Small intestine (tissue), 7 donors: Measurements from ENCODE around the gene PCYT2. TPM values are rescaled to one million over a fixed set of nuclear protein-coding genes. Genes with fewer than 3 reads are reported as not detected.

Experiments used
- DNase-seq, 2 donors: peaks; one replicate each; pipeline versions ENCODE4 v3.0.0 to v3.0.0-alpha.2; 2013
- FAIRE-seq: peaks from 2 replicates; lab custom pipeline; 2012; peaks lifted over from hg19 to GRCh38; lab: Jason Lieb, UNC
- H3K27ac ChIP-seq, 3 donors: one replicate each; pipeline ENCODE4 v1.5.1; 2013; ENCODE audit warnings: low read length in 2 of 3, mild to moderate bottlenecking in 2 of 3, control low read depth in 1 of 3, inconsistent platforms in 1 of 3, low read depth in 1 of 3, moderate library complexity in 1 of 3
- H3K27me3 ChIP-seq, 3 donors: one replicate each; pipeline ENCODE4 v1.6.1; 2013; ENCODE audit warnings: low read length in 3 of 3, inconsistent platforms in 1 of 3; ENCODE audit not compliant: control insufficient read depth in 3 of 3, insufficient read depth in 3 of 3
- H3K36me3 ChIP-seq, 3 donors: one replicate each; pipeline ENCODE4 v1.6.1; 2013; ENCODE audit warnings: low read length in 3 of 3, inconsistent platforms in 1 of 3, low read depth in 1 of 3, mild to moderate bottlenecking in 1 of 3, moderate library complexity in 1 of 3; ENCODE audit not compliant: control insufficient read depth in 3 of 3, insufficient read depth in 2 of 3
- H3K4me1 ChIP-seq, 3 donors: one replicate each; pipeline ENCODE4 v1.6.1; 2013; ENCODE audit warnings: low read length in 2 of 3, inconsistent platforms in 1 of 3, low read depth in 1 of 3, mild to moderate bottlenecking in 1 of 3, moderate library complexity in 1 of 3; ENCODE audit not compliant: control insufficient read depth in 3 of 3, insufficient read depth in 2 of 3
- H3K4me3 ChIP-seq, 3 donors: one replicate each; pipeline ENCODE4 v1.5.1; 2013; ENCODE audit warnings: low read length in 3 of 3, control low read depth in 1 of 3, inconsistent platforms in 1 of 3, low read depth in 1 of 3, mild to moderate bottlenecking in 1 of 3, moderate library complexity in 1 of 3
- H3K9me3 ChIP-seq, 2 donors: one replicate each; pipeline ENCODE4 v1.6.1; 2013; ENCODE audit warnings: low read depth in 1 of 2, low read length in 1 of 2; ENCODE audit not compliant: control insufficient read depth in 2 of 2, insufficient read depth in 1 of 2
- WGBS, 3 donors: extraction: QIAGEN DNeasy Blood & Tissue Kit; methylation state at CpG; one replicate each; pipeline ENCODE4 v1.1.7; 2013; 5-methylcytosine and 5-hydroxymethylcytosine counted together
- polyA plus RNA-seq, 4 donors: library from polyadenylated mRNA; stranded (reverse) in 3 of 4; unstranded in 1 of 4; fragments of 200-250 nt in 3 of 4; fragments of 120-200 nt in 1 of 4; gene quantifications; one replicate each; pipeline versions ENCODE4 v1.2.1 to v1.2.3, GENCODE V29; 2013
- donor health status: healthy with polysubstance abuse.
- donor health status: control.
- donor health status: control.
- donor health status: Bipolar disorder and iron deficiency.
- donor health status: healthy.

Gene PCYT2
- polyA plus RNA-seq, 4 donors = 32.6 to 303 (median 174) TPM

DNA sequence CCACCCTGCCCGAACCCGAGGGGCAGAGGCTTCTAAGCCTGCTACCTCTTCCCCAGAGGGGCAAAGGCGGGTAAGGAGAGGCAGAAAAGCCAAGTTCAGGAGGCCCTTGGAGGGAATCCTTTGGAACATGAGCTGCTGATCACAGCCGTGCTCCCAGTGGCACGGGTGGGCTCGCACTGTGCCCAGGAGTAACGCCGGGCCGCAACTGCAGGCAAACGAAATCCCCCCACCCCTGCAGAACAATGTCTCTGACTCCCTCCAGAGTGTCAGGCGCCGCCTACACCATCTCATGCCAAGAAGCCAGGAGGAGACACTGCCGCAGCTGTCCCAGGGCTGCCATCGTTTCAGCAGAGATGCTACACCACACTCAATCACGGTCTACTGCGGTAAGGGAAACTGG lies 59.8 kb downstream of the PCYT2 start:
- 93 to 96% (median 95%) methylated on average over 16 of the region's 16 CpGs for WGBS, 3 donors
- Histone ChIP-seq H3K36me3 (peaks cover 31 to 98% (median 42%) of the 10 kb centered on the region in 3 donors), H3K4me1 (no peaks in the 10 kb centered on the region), H3K27me3 (no peaks in the 10 kb centered on the region), H3K9me3 (no peaks in the 10 kb centered on the region), H3K4me3 (no peak overlapping the region), H3K27ac (no peak overlapping the region)
- no peak for DNase-seq
- FAIRE-seq = no peak

Other genes with a start within 250 kb of the PCYT2 start
- 10 to 100 TPM; 22.1 to 76.0 (median 65.2) TPM for gene OXLD1, start 244.8 kb downstream of the PCYT2 start, polyA plus RNA-seq
- 10 to 100 TPM; 18.1 to 89.2 (median 21.7) TPM for gene CCDC137, start 244.7 kb downstream of the PCYT2 start, polyA plus RNA-seq
- 10 to 100 TPM; 34.1 to 76.9 (median 51.4) TPM for gene ARL16, start 227.6 kb downstream of the PCYT2 start, polyA plus RNA-seq
- gene HGS, start 227.4 kb downstream of the PCYT2 start, polyA plus RNA-seq = 100 to 1,000 TPM in 2 of 4 donors, 10 to 100 TPM in 2; 78.8 to 284 (median 134) TPM
- gene MRPL12, start 208.0 kb downstream of the PCYT2 start, polyA plus RNA-seq = 100 to 1,000 TPM in 3 of 4 donors, 10 to 100 TPM in 1; 46.3 to 258 (median 170) TPM
- gene SLC25A10, start 199.1 kb downstream of the PCYT2 start, polyA plus RNA-seq = 10 to 100 TPM; 40.3 to 79.1 (median 57.3) TPM
- gene GCGR, start 107.2 kb downstream of the PCYT2 start, polyA plus RNA-seq = 1 to 10 TPM in 3 of 4 donors, under 1 TPM in 1; 0.27 to 2.2 (median 1.7) TPM
- 10 to 100 TPM; 19.5 to 87.6 (median 48.5) TPM for gene MCRIP1, start 78.1 kb downstream of the PCYT2 start, polyA plus RNA-seq
- 1 to 10 TPM in 1 of 4 donors, under 1 TPM in 2, not detected in 1; 0.12 to 2.5 (median 0.49) TPM for gene PPP1R27, start 76.3 kb downstream of the PCYT2 start, polyA plus RNA-seq
- gene P4HB, start 50.9 kb downstream of the PCYT2 start, polyA plus RNA-seq = 1,000 to 10,000 TPM in 3 of 4 donors, 100 to 1,000 TPM in 1; 792 to 1,191 (median 1,005) TPM
- gene ARHGDIA, start 40.1 kb downstream of the PCYT2 start, polyA plus RNA-seq = 100 to 1,000 TPM; 190 to 411 (median 341) TPM
- gene ALYREF, start 19.8 kb downstream of the PCYT2 start, polyA plus RNA-seq = 10 to 100 TPM; 22.8 to 86.7 (median 38.6) TPM
- gene ANAPC11, start 19.7 kb downstream of the PCYT2 start, polyA plus RNA-seq = 100 to 1,000 TPM in 3 of 4 donors, 10 to 100 TPM in 1; 75.8 to 240 (median 187) TPM
- 1 to 10 TPM in 1 of 4 donors, under 1 TPM in 3; 0.21 to 1.8 (median 0.59) TPM for gene NPB, start 9.2 kb downstream of the PCYT2 start, polyA plus RNA-seq
- 100 to 1,000 TPM in 1 of 4 donors, 10 to 100 TPM in 3; 25.9 to 129 (median 60.4) TPM for gene SIRT7, start 6.8 kb upstream of the PCYT2 start, polyA plus RNA-seq
- gene MAFG, start 16.3 kb upstream of the PCYT2 start, polyA plus RNA-seq = 10 to 100 TPM in 2 of 4 donors, 1 to 10 TPM in 2; 7.6 to 17.1 (median 12.8) TPM
- 10 to 100 TPM in 2 of 4 donors, 1 to 10 TPM in 2; 8.3 to 71.6 (median 14.4) TPM for gene PYCR1, start 25.9 kb upstream of the PCYT2 start, polyA plus RNA-seq
- under 1 TPM in 2 of 4 donors, not detected in 2; 0.03 to 0.06 TPM for gene MYADML2, start 35.8 kb upstream of the PCYT2 start, polyA plus RNA-seq
- 1 to 10 TPM in 2 of 4 donors, not detected in 2; 1.0 to 1.1 TPM for gene NOTUM, start 49.8 kb upstream of the PCYT2 start, polyA plus RNA-seq
- 10 to 100 TPM; 23.5 to 96.7 (median 47.5) TPM for gene ASPSCR1, start 66.2 kb upstream of the PCYT2 start, polyA plus RNA-seq
- 100 to 1,000 TPM in 3 of 4 donors, 10 to 100 TPM in 1; 43.4 to 241 (median 122) TPM for gene CENPX, start 111.5 kb upstream of the PCYT2 start, polyA plus RNA-seq
- 10 to 100 TPM; 10.8 to 26.7 (median 16.4) TPM for gene LRRC45, start 111.9 kb upstream of the PCYT2 start, polyA plus RNA-seq
- 10 to 100 TPM in 1 of 4 donors, 1 to 10 TPM in 2, under 1 TPM in 1; 0.81 to 11.2 (median 4.4) TPM for gene RAC3, start 120.3 kb upstream of the PCYT2 start, polyA plus RNA-seq
- 100 to 1,000 TPM in 3 of 4 donors, 10 to 100 TPM in 1; 41.1 to 147 (median 112) TPM for gene DCXR, start 126.3 kb upstream of the PCYT2 start, polyA plus RNA-seq
- 10 to 100 TPM; 35.4 to 43.8 (median 39.2) TPM for gene RFNG, start 140.4 kb upstream of the PCYT2 start, polyA plus RNA-seq
- gene GPS1, start 140.5 kb upstream of the PCYT2 start, polyA plus RNA-seq = 100 to 1,000 TPM in 2 of 4 donors, 10 to 100 TPM in 2; 80.4 to 161 (median 120) TPM
- 100 to 1,000 TPM in 3 of 4 donors, 10 to 100 TPM in 1; 86.6 to 170 (median 127) TPM for gene DUS1L, start 154.4 kb upstream of the PCYT2 start, polyA plus RNA-seq
- 100 to 1,000 TPM in 1 of 4 donors, 10 to 100 TPM in 3; 13.2 to 103 (median 21.7) TPM for gene FASN, start 186.8 kb upstream of the PCYT2 start, polyA plus RNA-seq